GM19328 (cell line): Measurements from ENCODE around the gene RPTOR.
"Not testable (repeated sequence)": the region's sequence is repeated elsewhere in the genome, so short reads cannot be mapped to it uniquely, and the experiment has no call there.

ENCODE experiments used
- ATAC-seq: cut with Tn5 transposase; IDR thresholded peaks from one replicate; pipeline ENCODE4 v1.9.1; 2021; ENCODE audit warnings: mild to moderate bottlenecking, moderate library complexity; ENCODE audit not compliant: unreplicated experiment

The RPTOR gene

GRCh38 chr17:80512233-80512632, 32.4 kb upstream of the RPTOR start:
- no peak for ATAC-seq

GRCh38 chr17:80513201-80513600, 31.4 kb upstream of the RPTOR start:
- ATAC-seq, result no peak

- ATAC-seq, result no peak
Observed at GRCh38 chr17:80513892-80514291, 30.7 kb upstream of the RPTOR start.

GRCh38 chr17:80516171-80516932, 28.3 kb upstream of the RPTOR start:
- ATAC-seq, result no peak

GRCh38 chr17:80517641-80518040, 27.0 kb upstream of the RPTOR start:
- ATAC-seq, result no peak

DNA sequence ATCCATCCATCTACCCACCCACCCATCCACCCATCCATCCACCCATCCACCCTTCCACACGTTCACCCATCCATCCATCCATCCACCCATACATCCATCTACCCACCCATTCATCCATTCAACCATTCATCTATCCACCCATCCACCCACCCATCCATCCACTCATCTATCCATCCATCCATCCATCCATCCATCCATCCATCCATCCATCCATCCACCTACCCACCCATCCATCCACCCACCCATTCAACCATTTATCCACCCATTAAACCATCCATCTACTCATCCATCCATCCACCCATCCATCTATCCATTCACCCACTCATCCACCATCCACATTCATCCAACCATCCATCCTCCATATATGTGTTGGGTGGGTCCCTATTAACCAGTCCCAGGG, 26.2 kb upstream of the RPTOR start:
- no peak for ATAC-seq

GRCh38 chr17:80519091-80519781, 25.4 kb upstream of the RPTOR start:
- ATAC-seq, result no peak

DNA sequence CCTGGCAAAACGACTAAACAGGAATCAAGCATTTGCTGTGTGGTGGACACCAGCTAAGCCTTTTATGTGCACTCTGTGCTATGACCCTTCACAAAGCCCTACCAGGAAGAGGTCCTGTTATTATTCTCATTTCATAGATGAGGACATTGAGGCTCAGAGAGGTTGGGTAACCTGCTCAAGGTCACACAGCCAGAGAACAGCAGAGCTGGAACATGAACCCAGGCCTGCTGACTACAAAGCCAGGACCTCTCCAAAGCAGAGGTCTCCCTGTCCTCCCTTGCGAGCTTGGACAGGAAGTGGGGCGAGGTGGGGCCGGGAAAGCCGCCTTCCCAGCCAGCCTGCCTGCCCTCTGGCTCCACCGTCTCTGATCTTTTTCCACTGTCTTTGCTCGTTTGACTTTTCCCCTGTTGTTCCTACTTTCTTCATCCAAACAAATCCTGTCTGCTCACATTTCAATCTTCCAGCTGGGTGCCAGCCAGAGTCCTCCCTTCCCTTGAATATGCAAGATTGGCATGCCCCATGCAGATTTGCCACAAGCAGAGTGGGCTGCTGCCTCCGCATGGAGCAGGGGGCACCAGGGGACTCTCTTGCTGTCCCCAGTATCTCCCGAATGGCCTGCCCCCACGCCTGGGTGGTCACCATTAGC, 23.7 kb upstream of the RPTOR start:
- ATAC-seq, result no peak

GRCh38 chr17:80523054-80523744, 21.4 kb upstream of the RPTOR start:
- no peak for ATAC-seq

- ATAC-seq, result no peak
Observed at GRCh38 chr17:80523956-80524712, 20.5 kb upstream of the RPTOR start.

- no peak for ATAC-seq
Observed at GRCh38 chr17:80526116-80526910, 18.3 kb upstream of the RPTOR start.

DNA sequence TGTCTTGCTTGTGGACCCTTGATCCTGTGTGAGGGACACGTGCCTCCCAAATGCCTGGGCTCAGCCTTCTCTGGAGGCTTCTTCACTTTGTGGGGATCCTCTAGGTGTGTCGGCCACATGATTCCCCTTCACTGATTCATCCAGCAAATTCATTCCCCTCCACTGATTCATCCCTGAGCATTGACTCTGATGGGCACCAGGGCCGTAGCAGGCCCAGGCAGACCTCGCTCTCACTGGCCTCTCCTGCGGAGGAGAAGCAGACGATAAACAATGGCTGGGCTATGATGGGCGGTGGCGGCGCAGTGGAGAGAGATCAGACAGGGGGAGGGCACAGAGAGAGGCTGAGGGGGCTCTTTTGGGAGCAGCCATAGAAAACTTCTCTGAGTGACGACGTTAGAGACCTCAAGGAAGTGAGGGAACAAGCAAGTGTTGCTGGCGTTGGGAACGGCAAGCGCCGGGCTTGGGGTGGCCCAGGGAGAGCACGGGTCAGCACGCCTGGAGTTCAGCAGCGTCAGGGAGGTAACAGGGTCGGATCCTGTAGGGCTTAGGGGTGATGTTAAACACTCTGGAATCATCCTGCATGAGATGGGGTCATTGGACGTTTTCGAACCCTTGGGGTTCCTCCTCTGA, 17.5 kb upstream of the RPTOR start:
- no peak for ATAC-seq

DNA sequence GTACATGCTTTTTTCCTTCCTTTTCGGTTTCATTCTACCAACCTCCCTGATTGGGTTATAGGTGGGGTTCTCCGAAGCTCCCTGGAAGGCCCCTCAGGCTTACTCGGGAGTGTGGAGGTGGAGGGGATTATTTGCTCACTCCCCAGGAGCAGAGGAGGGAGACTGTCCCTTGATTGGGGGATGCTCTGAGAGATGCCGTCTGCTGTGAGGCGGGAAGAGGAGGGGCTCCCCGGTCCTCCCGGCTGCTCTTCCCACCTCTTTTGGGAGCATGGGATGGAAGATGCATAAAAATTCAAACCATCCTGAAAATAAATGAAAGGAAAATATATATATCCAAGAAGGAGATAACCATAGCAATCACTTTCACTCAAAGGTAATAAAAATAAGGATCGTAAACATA, 16.1 kb upstream of the RPTOR start:
- ATAC-seq, result no peak

DNA sequence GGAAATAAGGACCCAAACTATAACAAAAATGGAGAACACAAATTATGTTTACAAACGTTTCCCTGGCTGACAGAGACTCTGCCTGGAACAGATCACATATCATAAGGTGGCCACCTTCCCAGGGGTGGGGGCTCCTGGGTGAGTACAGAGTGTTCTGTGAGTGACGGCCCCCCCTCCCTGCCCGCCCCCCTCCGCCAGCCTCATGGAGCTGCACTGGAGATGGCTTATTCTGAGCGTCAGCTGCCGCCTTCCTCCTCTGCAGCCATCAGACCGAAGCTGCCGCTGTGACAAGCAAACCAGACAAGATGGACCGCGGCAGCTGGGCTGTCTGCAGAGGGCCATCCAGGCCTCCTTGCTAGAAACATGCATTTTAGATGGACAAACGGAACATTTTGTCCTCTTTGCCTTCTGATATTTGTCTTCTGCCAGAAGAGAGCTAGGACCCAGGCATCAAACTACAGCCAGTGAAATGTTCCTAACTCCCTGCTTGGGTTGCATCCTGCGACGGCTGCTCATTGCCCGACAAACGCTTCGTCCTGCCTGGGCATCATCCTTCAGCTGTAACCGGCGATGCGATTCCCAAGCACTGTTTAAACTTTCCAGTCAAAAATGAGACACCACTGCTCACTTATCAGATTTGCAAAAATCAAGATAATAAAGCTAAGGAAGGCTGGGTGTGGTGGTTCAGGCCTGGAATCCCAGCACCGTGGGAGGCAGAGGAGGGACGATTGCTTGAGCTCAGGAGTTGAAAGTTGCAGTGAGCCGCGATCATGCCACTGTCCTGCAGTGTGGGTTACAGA, 15.3 kb upstream of the RPTOR start:
- no peak for ATAC-seq

- no peak for ATAC-seq
Observed at GRCh38 chr17:80529904-80530292, 14.7 kb upstream of the RPTOR start.

- no peak for ATAC-seq
Observed at GRCh38 chr17:80531400-80531799, 13.2 kb upstream of the RPTOR start.

GRCh38 chr17:80537386-80537785, 7.3 kb upstream of the RPTOR start:
- ATAC-seq, result not testable (repeated sequence)

- no peak for ATAC-seq
Observed at GRCh38 chr17:80538484-80538883, 6.2 kb upstream of the RPTOR start.
